ENCODE data around the gene CDC25C.

Gene CDC25C

GRCh38 chr5:138331449-138332368 is at the start of gene CDC25C:
Gene CDC25C, minus strand, starts transcription at chr5:138331804. Its CDS starts 624 bp downstream, at chr5:138331180.
- peak; percentile 98 for DNase-seq (ENCODE audit: low read depth in 2 of 2)

GRCh38 chr5:138372653-138373052 is 41.0 kb upstream of the CDC25C start:
- DNase-seq (ENCODE audit: low read depth in 2 of 2), result no peak

- no peak for DNase-seq (ENCODE audit: low read depth in 2 of 2)
Measured at GRCh38 chr5:138372225-138372624, 40.6 kb upstream of the CDC25C start.

GRCh38 chr5:138371454-138371853 is 39.9 kb upstream of the CDC25C start:
- DNase-seq (ENCODE audit: low read depth in 2 of 2), result no peak

GRCh38 chr5:138370537-138370936 is 38.9 kb upstream of the CDC25C start:
- DNase-seq (ENCODE audit: low read depth in 2 of 2), result no peak

GRCh38 chr5:138369706-138370105 is 38.1 kb upstream of the CDC25C start:
- DNase-seq (ENCODE audit: low read depth in 2 of 2), result no peak

GRCh38 chr5:138369261-138369660 is 37.7 kb upstream of the CDC25C start:
- no peak for DNase-seq (ENCODE audit: low read depth in 2 of 2)

- DNase-seq (ENCODE audit: low read depth in 2 of 2), result no peak
Measured at GRCh38 chr5:138366632-138367382, 35.2 kb upstream of the CDC25C start.

GRCh38 chr5:138364576-138364975 is 33.0 kb upstream of the CDC25C start:
- no peak for DNase-seq (ENCODE audit: low read depth in 2 of 2)

- DNase-seq (ENCODE audit: low read depth in 2 of 2), result no peak
Measured at GRCh38 chr5:138360941-138361452, 29.4 kb upstream of the CDC25C start.

GRCh38 chr5:138359621-138360020 is 28.0 kb upstream of the CDC25C start:
- no peak for DNase-seq (ENCODE audit: low read depth in 2 of 2)

- peak; percentile 58 to 60 for DNase-seq (ENCODE audit: low read depth in 2 of 2)
Measured at GRCh38 chr5:138354926-138355378, 23.3 kb upstream of the CDC25C start.

- DNase-seq (ENCODE audit: low read depth in 2 of 2), result no peak
Measured at GRCh38 chr5:138354387-138354786, 22.8 kb upstream of the CDC25C start.

GRCh38 chr5:138353560-138354080 is 22.0 kb upstream of the CDC25C start:
- no peak for DNase-seq (ENCODE audit: low read depth in 2 of 2)

GRCh38 chr5:138352722-138353559 is 21.3 kb upstream of the CDC25C start:
- no peak for DNase-seq (ENCODE audit: low read depth in 2 of 2)

- peak; percentile 67 to 70 for DNase-seq (ENCODE audit: low read depth in 2 of 2)
Measured at GRCh38 chr5:138352071-138352721, 20.6 kb upstream of the CDC25C start, which contains the start of gene KDM3B. Gene KDM3B, plus strand, starts transcription at chr5:138352685. Its CDS starts 111 bp downstream, at chr5:138352796.

GRCh38 chr5:138351517-138351916 is 19.9 kb upstream of the CDC25C start:
- no peak for DNase-seq (ENCODE audit: low read depth in 2 of 2)

GRCh38 chr5:138351056-138351455 is 19.5 kb upstream of the CDC25C start:
- peak in 1 of 2 experiments; percentile 32 for DNase-seq (ENCODE audit: low read depth in 2 of 2)

- DNase-seq (ENCODE audit: low read depth in 2 of 2), result no peak
Measured at GRCh38 chr5:138350563-138350890, 18.9 kb upstream of the CDC25C start.

- DNase-seq (ENCODE audit: low read depth in 2 of 2), result no peak
Measured at GRCh38 chr5:138349852-138350562, 18.4 kb upstream of the CDC25C start.
